Neural progenitor cell (in vitro differentiated cells): ENCODE measurements around the gene GSK3A. TPM values are rescaled to one million over a fixed set of nuclear protein-coding genes. Genes with fewer than 3 reads are reported as not detected.

Experiments
- DNase-seq: peaks from one replicate; pipeline ENCODE4 v3.0.0-alpha.2; 2016; ENCODE audit warnings: low spot score
- H2AFZ ChIP-seq: fragments of 200-600 bp; sonication (generic); replicated peaks from 2 replicates; pipeline ENCODE4 v1.6.1; 2016; ENCODE audit warnings: antibody characterized with exemption
- H3F3A ChIP-seq: fragments of 200-600 bp; sonication (generic); 2 replicates; pipeline ENCODE4 v1.6.1; 2016; ENCODE audit warnings: antibody characterized with exemption, low read depth
- H3K27ac ChIP-seq: fragments of 200-600 bp; sonication (generic); 2 replicates; pipeline ENCODE4 v1.5.1; 2016; ENCODE audit warnings: mild to moderate bottlenecking
- H3K27me3 ChIP-seq: fragments of 200-600 bp; sonication (generic); 2 replicates; pipeline ENCODE4 v1.6.1; 2016; ENCODE audit warnings: mild to moderate bottlenecking, moderate library complexity
- H3K36me3 ChIP-seq: fragments of 200-600 bp; sonication (generic); 2 replicates; pipeline ENCODE4 v1.5.1; 2016
- H3K4me1 ChIP-seq: fragments of 200-600 bp; sonication (generic); 2 replicates; pipeline ENCODE4 v1.6.1; 2016; ENCODE audit warnings: mixed run types
- H3K4me2 ChIP-seq: fragments of 200-600 bp; sonication (generic); 2 replicates; pipeline ENCODE4 v1.6.1; 2016
- H3K4me3 ChIP-seq: fragments of 200-600 bp; sonication (generic); 2 replicates; pipeline ENCODE4 v1.5.1; 2016
- H3K79me2 ChIP-seq: fragments of 200-600 bp; sonication (generic); 2 replicates; pipeline ENCODE4 v1.6.1; 2016; ENCODE audit warnings: low read depth
- H3K9ac ChIP-seq: fragments of 200-600 bp; sonication (generic); 2 replicates; pipeline ENCODE4 v1.6.1; 2016
- H3K9me3 ChIP-seq: fragments of 200-600 bp; sonication (generic); 2 replicates; pipeline ENCODE4 v1.5.1; 2016; ENCODE audit warnings: low read depth
- H4K20me1 ChIP-seq: fragments of 200-600 bp; sonication (generic); 2 replicates; pipeline ENCODE4 v1.6.1; 2016; ENCODE audit warnings: low read depth
- H3K27ac Mint-ChIP-seq: 3 replicates; pipeline ENCODE4 v1.8.0; 2021; ENCODE audit warnings: mixed read lengths
- H3K27me3 Mint-ChIP-seq: 2 replicates; pipeline ENCODE4 v1.8.0; 2022; ENCODE audit warnings: low read depth, mild to moderate bottlenecking, inconsistent platforms, moderate library complexity, mixed read lengths; ENCODE audit not compliant: insufficient read depth
- H3K36me3 Mint-ChIP-seq: 3 replicates; pipeline ENCODE4 v1.8.0; 2021; ENCODE audit warnings: mixed read lengths
- H3K4me1 Mint-ChIP-seq: 3 replicates; pipeline ENCODE4 v1.8.0; 2021; ENCODE audit warnings: mixed read lengths
- H3K4me3 Mint-ChIP-seq: 3 replicates; pipeline ENCODE4 v1.8.0; 2021; ENCODE audit warnings: mild to moderate bottlenecking, moderate library complexity, mixed read lengths
- H3K9me3 Mint-ChIP-seq: 3 replicates; pipeline ENCODE4 v1.8.0; 2020; ENCODE audit warnings: mixed read lengths
- EZH2 ChIP-seq: fragments of 200-600 bp; sonication (generic); IDR thresholded peaks from 2 replicates; pipeline ENCODE4 v1.6.1; 2017; ENCODE audit warnings: antibody characterized with exemption, mild to moderate bottlenecking, moderate library complexity
- EZH2phosphoT487 ChIP-seq: fragments of 200-600 bp; sonication (generic); IDR thresholded peaks from 2 replicates; pipeline ENCODE4 v1.6.1; 2017; ENCODE audit warnings: antibody characterized with exemption
- total RNA-seq: library from RNA; depleted of rRNA; stranded (reverse); fragments of >200 nt; gene quantifications from 2 replicates; pipeline ENCODE4 v1.2.3, GENCODE V29; 2015; ENCODE audit warnings: low replicate concordance
- TF ChIP-seq, protein P1 (sequence below): fragments of 200-600 bp; sonication (generic); IDR thresholded peaks from 2 replicates; pipeline ENCODE4 v1.5.1; 2017; ENCODE audit warnings: antibody characterized with exemption, mild to moderate bottlenecking

The GSK3A gene
- total RNA-seq, 1 donor from 2014 or later = 22.5 TPM

- peaks cover 43% of the 10 kb centered on the region for H3K36me3 Mint-ChIP-seq
- H3K27me3 Mint-ChIP-seq = peaks cover 3% of the 10 kb centered on the region
- no peak for DNase-seq
- peaks cover 8% of the 10 kb centered on the region for H3K4me1 Mint-ChIP-seq
- Histone ChIP-seq H4K20me1 (peaks cover 76% of the 10 kb centered on the region), H3K36me3 (no peaks in the 10 kb centered on the region), H3K4me2 (no peak overlapping the region), H3K9me3 (no peaks in the 10 kb centered on the region), H3F3A (peaks cover 8% of the 10 kb centered on the region), H3K4me1 (no peaks in the 10 kb centered on the region), H2AFZ (no peak overlapping the region), H3K27me3 (no peaks in the 10 kb centered on the region), H3K79me2 (no peaks in the 10 kb centered on the region), H3K4me3 (no peak overlapping the region), H3K27ac (no peak overlapping the region), H3K9ac (no peak overlapping the region)
- TF ChIP-seq, protein P1, sequence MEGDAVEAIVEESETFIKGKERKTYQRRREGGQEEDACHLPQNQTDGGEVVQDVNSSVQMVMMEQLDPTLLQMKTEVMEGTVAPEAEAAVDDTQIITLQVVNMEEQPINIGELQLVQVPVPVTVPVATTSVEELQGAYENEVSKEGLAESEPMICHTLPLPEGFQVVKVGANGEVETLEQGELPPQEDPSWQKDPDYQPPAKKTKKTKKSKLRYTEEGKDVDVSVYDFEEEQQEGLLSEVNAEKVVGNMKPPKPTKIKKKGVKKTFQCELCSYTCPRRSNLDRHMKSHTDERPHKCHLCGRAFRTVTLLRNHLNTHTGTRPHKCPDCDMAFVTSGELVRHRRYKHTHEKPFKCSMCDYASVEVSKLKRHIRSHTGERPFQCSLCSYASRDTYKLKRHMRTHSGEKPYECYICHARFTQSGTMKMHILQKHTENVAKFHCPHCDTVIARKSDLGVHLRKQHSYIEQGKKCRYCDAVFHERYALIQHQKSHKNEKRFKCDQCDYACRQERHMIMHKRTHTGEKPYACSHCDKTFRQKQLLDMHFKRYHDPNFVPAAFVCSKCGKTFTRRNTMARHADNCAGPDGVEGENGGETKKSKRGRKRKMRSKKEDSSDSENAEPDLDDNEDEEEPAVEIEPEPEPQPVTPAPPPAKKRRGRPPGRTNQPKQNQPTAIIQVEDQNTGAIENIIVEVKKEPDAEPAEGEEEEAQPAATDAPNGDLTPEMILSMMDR = no peak
- no peak for TF ChIP-seq EZH2
- no peak for TF ChIP-seq EZH2phosphoT487
- H3K27ac Mint-ChIP-seq = no peak overlapping the region
- H3K9me3 Mint-ChIP-seq = no peaks in the 10 kb centered on the region
- no peak overlapping the region for H3K4me3 Mint-ChIP-seq
These were observed 11.8 kb downstream of the GSK3A start for GRCh38 chr19:42230571-42230970.

GRCh38 chr19:42229855-42230351, 12.5 kb downstream of the GSK3A start:
- H3K36me3 ChIP-seq = no peaks in the 10 kb centered on the region
- H4K20me1 ChIP-seq = peaks cover 70% of the 10 kb centered on the region
- H3F3A ChIP-seq = peaks cover 8% of the 10 kb centered on the region
- H3K4me1 ChIP-seq = no peaks in the 10 kb centered on the region
- H2AFZ ChIP-seq = no peak overlapping the region
- no peak overlapping the region for H3K4me2 ChIP-seq
- H3K9me3 Mint-ChIP-seq = no peaks in the 10 kb centered on the region
- no peak for TF ChIP-seq EZH2phosphoT487
- TF ChIP-seq EZH2 = no peak
- TF ChIP-seq, protein P1 = no peak
- no peaks in the 10 kb centered on the region for H3K27me3 ChIP-seq
- no peaks in the 10 kb centered on the region for H3K9me3 ChIP-seq
- no peaks in the 10 kb centered on the region for H3K79me2 ChIP-seq
- no peak for DNase-seq
- peaks cover 8% of the 10 kb centered on the region for H3K4me1 Mint-ChIP-seq
- no peak overlapping the region for H3K27ac ChIP-seq
- H3K27ac Mint-ChIP-seq = no peak overlapping the region
- peaks cover 3% of the 10 kb centered on the region for H3K27me3 Mint-ChIP-seq
- H3K4me3 Mint-ChIP-seq = no peak overlapping the region
- H3K9ac ChIP-seq = no peak overlapping the region
- peaks cover 39% of the 10 kb centered on the region for H3K36me3 Mint-ChIP-seq
- no peak overlapping the region for H3K4me3 ChIP-seq

- no peaks in the 10 kb centered on the region for H3K9me3 Mint-ChIP-seq
- peaks cover 3% of the 10 kb centered on the region for H3K27me3 Mint-ChIP-seq
- TF ChIP-seq EZH2phosphoT487 (no peak), EZH2 (no peak)
- TF ChIP-seq, protein P1 = no peak
- Histone ChIP-seq H3K79me2 (no peaks in the 10 kb centered on the region), H3K9me3 (no peaks in the 10 kb centered on the region), H3K4me3 (no peak overlapping the region), H2AFZ (no peak overlapping the region), H3K36me3 (no peaks in the 10 kb centered on the region), H3K9ac (no peak overlapping the region), H3F3A (peaks cover 8% of the 10 kb centered on the region), H3K4me2 (no peak overlapping the region), H4K20me1 (peaks cover 65% of the 10 kb centered on the region), H3K4me1 (no peaks in the 10 kb centered on the region), H3K27ac (no peak overlapping the region), H3K27me3 (no peaks in the 10 kb centered on the region)
- peaks cover 40% of the 10 kb centered on the region for H3K36me3 Mint-ChIP-seq
- DNase-seq = no peak
- no peak overlapping the region for H3K27ac Mint-ChIP-seq
- no peak overlapping the region for H3K4me3 Mint-ChIP-seq
- H3K4me1 Mint-ChIP-seq = peaks cover 8% of the 10 kb centered on the region
These were observed 13.0 kb downstream of the GSK3A start for GRCh38 chr19:42229301-42229854.
